ENCODE measurements around the gene CDK1. TPM values are rescaled to one million over a fixed set of nuclear protein-coding genes. Genes with fewer than 3 reads are reported as not detected.

Gene CDK1
- 1 to 10 TPM in 1 of 2 experiments, under 1 TPM in 1; 0.75 to 1.1 TPM for total RNA-seq
- 2.3 TPM for polyA plus RNA-seq (2013, experiment 1 of 2)
- 4.9 TPM for polyA plus RNA-seq (2013, experiment 2 of 2)
- total RNA-seq: 0.26 to 280 (median 2.5) reads per million in 172 experiments

- intact Hi-C loops (cut with DNase I, micrococcal nuclease): loop anchor here (5.0 kb wide), 2 partner anchors 131 to 871 kb away; partner anchors contain the start of gene CCDC6 (in 2 of the 2)
- ChIA-PET POLR2A (interaction anchor here (0.5 to 1.3 kb wide), 7 partner anchors 8 to 144 kb away, joined by 3 to 10 read pairs (median 4); no protein-coding TSS in a partner anchor), CTCF (interaction anchor here (0.7 to 1.2 kb wide), 3 partner anchors 9 to 131 kb away, joined by 3 to 5 read pairs (median 4); no protein-coding TSS in a partner anchor)
- H3K4me3 ChIP-seq (ENCODE audit: low read length): peak within 1 kb of the TSS; percentile 67
- Mint-ChIP-seq H3K36me3 (ENCODE audit: low read depth) (peaks cover 4% of the 10 kb centered on the region), H3K27ac (peak within 1 kb of the TSS; percentile 22), H3K4me1 (ENCODE audit: low read depth) (peaks cover 11% of the 10 kb centered on the region), H3K4me3 (peak within 1 kb of the TSS; percentile 98), H3K27me3 (no peaks in the 10 kb centered on the region), H3K9me3 (no peaks in the 10 kb centered on the region)
- no peaks in the 10 kb centered on the region for H3K27me3 ChIP-seq (ENCODE audit: control insufficient read depth in 1 of 2, insufficient read depth in 2 of 2, low read length in 2 of 2)
- TF ChIP-seq CTCF (IDR thresholded peaks at IDR 0.05): no peak
- H3K4me1 ChIP-seq (ENCODE audit: insufficient read depth, low read length): peaks cover 5% of the 10 kb centered on the region
- no peak within 1 kb of the TSS for H3K27ac ChIP-seq (ENCODE audit: low read depth in 1 of 2, low read length in 2 of 2)
- peak; percentile 97 for ATAC-seq (ENCODE audit: poor library complexity)
- H3K9me3 ChIP-seq (ENCODE audit: control insufficient read depth in 1 of 2, insufficient read depth in 1 of 2, low read length in 2 of 2): no peaks in the 10 kb centered on the region
- no peaks in the 10 kb centered on the region for H3K36me3 ChIP-seq (ENCODE audit: insufficient read depth, low read length)
- DNase-seq: peak; percentile 89 to 98 (median 94)
Measured at GRCh38 chr10:60778214-60778970, at the start of gene CDK1. Gene CDK1 (plus strand): TSS chr10:60778478. CDS start chr10:60780166, 1,688 bp downstream.

- peaks cover 3% of the 10 kb centered on the region for H3K9me3 Mint-ChIP-seq
- Histone ChIP-seq H3K27ac (ENCODE audit: low read depth in 1 of 2, low read length in 2 of 2) (peak overlapping the region; percentile 29 to 65), H3K4me1 (ENCODE audit: insufficient read depth, low read length) (peaks cover 22% of the 10 kb centered on the region), H3K9me3 (ENCODE audit: control insufficient read depth in 1 of 2, insufficient read depth in 1 of 2, low read length in 2 of 2) (no peaks in the 10 kb centered on the region), H3K36me3 (ENCODE audit: insufficient read depth, low read length) (no peaks in the 10 kb centered on the region), H3K4me3 (ENCODE audit: low read length) (no peak overlapping the region), H3K27me3 (ENCODE audit: control insufficient read depth in 1 of 2, insufficient read depth in 2 of 2, low read length in 2 of 2) (no peaks in the 10 kb centered on the region)
- peaks cover 88% of the 10 kb centered on the region for H3K4me1 Mint-ChIP-seq (ENCODE audit: low read depth)
- CTCF ChIA-PET: interaction anchor here (0.6 to 1.4 kb wide), 2 partner anchors 12 to 81 kb away, joined by 3 to 4 read pairs; no protein-coding TSS in a partner anchor
- peak overlapping the region; percentile 99 for H3K27ac Mint-ChIP-seq
- POLR2A ChIA-PET: interaction anchor here (0.9 to 2.2 kb wide), 10 partner anchors 9 to 823 kb away, joined by 3 to 11 read pairs (median 5); partner anchors contain the start of genes CCDC6 and CDK1
- peak overlapping the region; percentile 97 for H3K4me3 Mint-ChIP-seq
- no peaks in the 10 kb centered on the region for H3K27me3 Mint-ChIP-seq
- ATAC-seq (ENCODE audit: poor library complexity) (no peak), DNase-seq (no peak)
- intact Hi-C loops (cut with DNase I, micrococcal nuclease): loop anchor here in 1 of 2 experiments (2.0 kb wide), 1 partner anchor 16 kb away; no protein-coding TSS in a partner anchor
- no peak for TF ChIP-seq CTCF (IDR thresholded peaks at IDR 0.05)
- peaks cover 27% of the 10 kb centered on the region for H3K36me3 Mint-ChIP-seq (ENCODE audit: low read depth)
Measured at GRCh38 chr10:60729106-60729505, 49.2 kb upstream of the CDK1 start.

- peak overlapping the region; percentile 70 for H3K4me3 ChIP-seq (ENCODE audit: low read length)
- POLR2A ChIA-PET: interaction anchor here (0.8 to 2.3 kb wide), 7 partner anchors 14 to 82 kb away, joined by 3 to 9 read pairs (median 3); partner anchors contain the start of gene CDK1
- intact Hi-C loops (cut with DNase I, micrococcal nuclease): loop anchor here in 1 of 2 experiments (5.0 kb wide), 2 partner anchors 36 to 69 kb away; no protein-coding TSS in a partner anchor
- Mint-ChIP-seq H3K9me3 (no peaks in the 10 kb centered on the region), H3K4me3 (peak overlapping the region; percentile 97), H3K36me3 (ENCODE audit: low read depth) (peaks cover 15% of the 10 kb centered on the region), H3K27ac (peak overlapping the region; percentile 99), H3K4me1 (ENCODE audit: low read depth) (peaks cover 69% of the 10 kb centered on the region), H3K27me3 (no peaks in the 10 kb centered on the region)
- H3K9me3 ChIP-seq (ENCODE audit: control insufficient read depth in 1 of 2, insufficient read depth in 1 of 2, low read length in 2 of 2): no peaks in the 10 kb centered on the region
- DNase-seq: peak in 11 of 14 experiments; percentile 9 to 77 (median 31)
- no peaks in the 10 kb centered on the region for H3K36me3 ChIP-seq (ENCODE audit: insufficient read depth, low read length)
- CTCF ChIA-PET: no interaction called here
- H3K27ac ChIP-seq (ENCODE audit: low read depth in 1 of 2, low read length in 2 of 2): peak overlapping the region; percentile 77 to 83
- H3K4me1 ChIP-seq (ENCODE audit: insufficient read depth, low read length): peaks cover 20% of the 10 kb centered on the region
- peak; percentile 9 for ATAC-seq (ENCODE audit: poor library complexity)
- no peak for TF ChIP-seq CTCF (IDR thresholded peaks at IDR 0.05)
- no peaks in the 10 kb centered on the region for H3K27me3 ChIP-seq (ENCODE audit: control insufficient read depth in 1 of 2, insufficient read depth in 2 of 2, low read length in 2 of 2)
Measured at GRCh38 chr10:60731134-60731885, 47.0 kb upstream of the CDK1 start.

All from CD4-positive, alpha-beta T cell (primary cell).